ENCODE results near the gene SMC3.

The SMC3 gene

DNA sequence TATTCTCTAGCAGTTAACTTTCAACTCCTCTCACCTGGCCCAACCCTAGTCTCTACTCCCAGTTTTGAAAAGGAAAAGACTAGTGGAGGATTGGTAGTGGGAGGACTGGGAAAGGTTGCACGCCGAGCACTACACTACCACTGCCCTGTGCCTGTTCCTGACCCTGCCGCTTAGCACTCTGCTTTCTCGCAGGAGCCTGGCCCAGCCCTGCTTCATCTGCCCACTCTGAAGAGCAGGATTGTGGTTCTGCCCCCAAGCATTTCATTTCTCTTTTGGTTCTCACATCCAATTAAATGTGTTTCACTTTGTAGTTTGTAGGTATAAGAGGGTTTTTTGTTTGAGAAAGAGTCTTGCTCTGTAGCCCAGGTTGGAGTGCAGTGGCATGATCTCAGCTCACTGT is 45.1 kb downstream of the SMC3 start:
- no peak overlapping the region for H3K27ac ChIP-seq (ENCODE audit: insufficient read depth in 1 of 2, low read depth in 1 of 2, low read length in 2 of 2, poor library complexity in 1 of 2, severe bottlenecking in 2 of 2)
- DNase-seq: no peak

DNA sequence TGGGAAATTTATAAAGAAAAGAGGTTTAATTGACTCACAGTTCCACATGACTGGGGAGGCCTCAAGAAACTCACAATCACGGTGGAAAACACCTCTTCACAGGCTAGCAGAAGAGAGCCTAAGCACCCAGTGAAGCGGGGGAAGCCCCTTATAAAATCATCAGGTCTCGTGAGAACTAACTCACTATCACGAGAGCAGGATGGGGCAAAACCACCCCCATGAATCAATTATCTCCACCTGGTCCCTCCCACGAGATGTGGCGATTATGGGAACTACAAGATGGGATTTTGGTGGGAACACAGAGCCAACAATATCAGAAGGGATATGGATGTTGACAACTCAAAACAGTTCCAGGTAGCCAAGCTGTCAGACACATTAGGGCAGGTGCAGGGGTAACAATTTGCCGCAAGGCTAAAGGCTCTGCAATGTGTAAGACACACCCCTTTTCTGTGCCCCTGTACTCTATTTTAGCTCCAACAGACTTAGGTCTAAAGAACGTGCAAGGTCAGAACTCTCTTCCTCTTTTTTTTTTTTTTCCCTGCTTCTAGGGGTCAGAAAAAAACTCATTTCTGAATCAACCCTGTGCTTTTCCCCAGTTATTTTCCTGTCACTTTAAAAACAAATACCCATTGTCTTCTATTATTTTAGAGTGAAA is 46.0 kb downstream of the SMC3 start:
- CTCF ChIA-PET: interaction anchor here (0.6 to 1.4 kb wide), 4 partner anchors 10 to 344 kb away, joined by 3 read pairs; no protein-coding TSS in a partner anchor
- Histone ChIP-seq H3K27ac (ENCODE audit: insufficient read depth in 1 of 2, low read depth in 1 of 2, low read length in 2 of 2, poor library complexity in 1 of 2, severe bottlenecking in 2 of 2) (no peak overlapping the region), H3K36me3 (ENCODE audit: control insufficient read depth in 4 of 4, insufficient read depth in 4 of 4, low read length in 3 of 4) (no peaks in the 10 kb centered on the region), H3K27me3 (replicated peaks in 2 of 5; ENCODE audit: control insufficient read depth in 4 of 5, insufficient read depth in 5 of 5, low read length in 4 of 5) (no peaks in the 10 kb centered on the region), H3K9me3 (ENCODE audit: control extremely low read depth in 1 of 5, control insufficient read depth in 4 of 5, insufficient read depth in 2 of 5, low read depth in 1 of 5, low read length in 4 of 5) (no peaks in the 10 kb centered on the region), H3K4me1 (ENCODE audit: control extremely low read depth in 1 of 4, control insufficient read depth in 4 of 4, insufficient read depth in 4 of 4, low read length in 3 of 4) (peaks cover 1 to 23% (median 5%) of the 10 kb centered on the region in 4 experiments), H3K4me3 (ENCODE audit: control insufficient read depth in 1 of 7, extremely low read depth in 1 of 7, insufficient read depth in 4 of 7, low read depth in 2 of 7, low read length in 6 of 7) (no peak overlapping the region)
- POLR2A ChIA-PET: interaction anchor here (0.6 kb wide), 4 partner anchors 21 to 305 kb away, joined by 3 to 4 read pairs (median 3); no protein-coding TSS in a partner anchor
- 69% methylated on average over 7 of the region's 8 CpGs for WGBS (ENCODE audit: insufficient coverage)
- DNase-seq: peak in 2 of 3 donors; percentile 37 to 41

More for the DNA sequence above, 45.1 kb downstream of the SMC3 start:
- Histone ChIP-seq H3K36me3 (ENCODE audit: control insufficient read depth in 4 of 4, insufficient read depth in 4 of 4, low read length in 3 of 4) (no peaks in the 10 kb centered on the region), H3K27me3 (replicated peaks in 2 of 5; ENCODE audit: control insufficient read depth in 4 of 5, insufficient read depth in 5 of 5, low read length in 4 of 5) (no peaks in the 10 kb centered on the region), H3K9me3 (ENCODE audit: control extremely low read depth in 1 of 5, control insufficient read depth in 4 of 5, insufficient read depth in 2 of 5, low read depth in 1 of 5, low read length in 4 of 5) (no peaks in the 10 kb centered on the region), H3K4me3 (ENCODE audit: control insufficient read depth in 1 of 7, extremely low read depth in 1 of 7, insufficient read depth in 4 of 7, low read depth in 2 of 7, low read length in 6 of 7) (no peak overlapping the region), H3K4me1 (ENCODE audit: control extremely low read depth in 1 of 4, control insufficient read depth in 4 of 4, insufficient read depth in 4 of 4, low read length in 3 of 4) (peaks cover 1 to 23% (median 5%) of the 10 kb centered on the region in 4 experiments)
- POLR2A ChIA-PET: interaction anchor here (0.6 kb wide), 1 partner anchor 56 kb away, joined by 3 read pairs; no protein-coding TSS in a partner anchor
- WGBS (ENCODE audit: insufficient coverage): 92% methylated on average over 2 of the region's 4 CpGs
- CTCF ChIA-PET: interaction anchor here (1.2 to 3.1 kb wide), 5 partner anchors 16 to 68 kb away, joined by 3 to 24 read pairs (median 6); no protein-coding TSS in a partner anchor

DNA sequence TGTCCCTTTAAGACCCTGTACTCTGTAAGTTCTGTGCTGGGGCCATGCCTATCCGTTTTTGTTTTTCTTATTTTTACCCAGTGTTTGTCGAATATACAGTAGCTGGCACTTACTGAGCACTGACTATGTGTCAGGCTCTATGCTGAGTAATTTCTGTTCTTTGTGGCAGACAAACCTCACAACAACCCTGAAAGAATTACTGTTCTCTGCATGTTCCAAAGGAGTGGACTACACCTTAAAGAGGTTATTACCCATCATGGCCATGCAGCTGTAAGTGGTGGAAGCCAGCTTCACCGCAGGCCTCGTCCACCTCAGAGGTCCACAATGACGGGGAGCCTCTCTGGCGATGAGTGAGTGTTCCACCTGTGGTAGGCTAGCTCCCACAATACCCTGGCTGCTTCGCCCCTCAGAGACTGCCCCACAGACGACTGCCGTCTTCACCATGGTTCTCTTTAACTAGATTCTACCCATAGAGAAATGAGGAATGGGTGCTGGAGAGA is 46.6 kb downstream of the SMC3 start:
- no peaks in the 10 kb centered on the region for H3K9me3 ChIP-seq (ENCODE audit: control extremely low read depth in 1 of 5, control insufficient read depth in 4 of 5, insufficient read depth in 2 of 5, low read depth in 1 of 5, low read length in 4 of 5)
- WGBS (ENCODE audit: insufficient coverage): 88% methylated on average over 7 of the region's 9 CpGs
- no peaks in the 10 kb centered on the region for H3K27me3 ChIP-seq (replicated peaks in 2 of 5; ENCODE audit: control insufficient read depth in 4 of 5, insufficient read depth in 5 of 5, low read length in 4 of 5)
- ChIA-PET POLR2A (no interaction called here), CTCF (interaction anchor here (1.0 to 1.4 kb wide), 4 partner anchors 11 to 303 kb away, joined by 3 read pairs; no protein-coding TSS in a partner anchor)
- no peak overlapping the region for H3K27ac ChIP-seq (ENCODE audit: insufficient read depth in 1 of 2, low read depth in 1 of 2, low read length in 2 of 2, poor library complexity in 1 of 2, severe bottlenecking in 2 of 2)
- peaks cover 1 to 23% (median 5%) of the 10 kb centered on the region in 4 experiments for H3K4me1 ChIP-seq (ENCODE audit: control extremely low read depth in 1 of 4, control insufficient read depth in 4 of 4, insufficient read depth in 4 of 4, low read length in 3 of 4)
- H3K4me3 ChIP-seq (ENCODE audit: control insufficient read depth in 1 of 7, extremely low read depth in 1 of 7, insufficient read depth in 4 of 7, low read depth in 2 of 7, low read length in 6 of 7): no peak overlapping the region
- DNase-seq: no peak
- no peaks in the 10 kb centered on the region for H3K36me3 ChIP-seq (ENCODE audit: control insufficient read depth in 4 of 4, insufficient read depth in 4 of 4, low read length in 3 of 4)

DNA sequence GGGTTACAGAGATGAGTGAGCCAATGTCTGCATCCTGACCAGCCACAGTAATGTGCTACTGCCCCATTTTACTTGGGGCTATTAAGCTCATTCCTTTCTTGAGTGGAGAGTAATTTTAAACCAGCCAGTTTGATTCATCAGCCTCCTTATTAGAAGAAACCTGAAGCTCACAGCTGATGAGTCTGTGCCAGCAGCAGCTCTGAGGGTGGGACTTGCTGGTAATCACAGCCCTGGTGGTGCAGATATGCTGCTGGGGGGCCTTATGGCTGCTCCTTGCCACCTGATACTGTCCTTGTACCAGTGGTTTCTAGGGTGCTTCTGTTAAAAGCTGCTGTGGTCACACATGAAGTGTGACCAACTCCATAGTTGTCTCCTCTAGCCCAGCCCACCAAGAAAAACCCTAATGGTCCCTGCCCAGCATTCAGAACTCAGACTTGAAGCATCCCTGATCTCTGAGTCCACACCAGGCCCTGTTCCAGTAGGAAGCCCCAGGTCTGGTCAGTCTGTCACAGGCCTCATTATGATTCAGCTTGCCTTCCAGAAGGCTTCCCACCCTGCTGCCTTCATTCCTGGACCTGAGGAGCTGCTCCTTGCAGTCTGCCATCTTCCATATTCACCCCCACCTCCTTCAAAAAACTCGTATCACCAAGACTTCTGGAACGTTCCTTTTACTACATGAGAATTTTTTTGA is 47.7 kb downstream of the SMC3 start:
- DNase-seq: no peak
- H3K4me1 ChIP-seq (ENCODE audit: control extremely low read depth in 1 of 4, control insufficient read depth in 4 of 4, insufficient read depth in 4 of 4, low read length in 3 of 4): peaks cover 0 to 21% (median 4%) of the 10 kb centered on the region in 4 experiments
- no peaks in the 10 kb centered on the region for H3K9me3 ChIP-seq (ENCODE audit: control extremely low read depth in 1 of 5, control insufficient read depth in 4 of 5, insufficient read depth in 2 of 5, low read depth in 1 of 5, low read length in 4 of 5)
- CTCF ChIA-PET: interaction anchor here (0.8 to 3.8 kb wide), 6 partner anchors 12 to 66 kb away, joined by 3 to 27 read pairs (median 4); no protein-coding TSS in a partner anchor
- H3K27me3 ChIP-seq (replicated peaks in 2 of 5; ENCODE audit: control insufficient read depth in 4 of 5, insufficient read depth in 5 of 5, low read length in 4 of 5): no peaks in the 10 kb centered on the region
- H3K4me3 ChIP-seq (ENCODE audit: control insufficient read depth in 1 of 7, extremely low read depth in 1 of 7, insufficient read depth in 4 of 7, low read depth in 2 of 7, low read length in 6 of 7): no peak overlapping the region
- WGBS (ENCODE audit: insufficient coverage): 86% methylated on average over 2 of the region's 2 CpGs
- no peak overlapping the region for H3K27ac ChIP-seq (ENCODE audit: insufficient read depth in 1 of 2, low read depth in 1 of 2, low read length in 2 of 2, poor library complexity in 1 of 2, severe bottlenecking in 2 of 2)
- POLR2A ChIA-PET: interaction anchor here (0.5 to 0.7 kb wide), 2 partner anchors 19 to 369 kb away, joined by 3 to 4 read pairs; no protein-coding TSS in a partner anchor
- H3K36me3 ChIP-seq (ENCODE audit: control insufficient read depth in 4 of 4, insufficient read depth in 4 of 4, low read length in 3 of 4): no peaks in the 10 kb centered on the region

DNA sequence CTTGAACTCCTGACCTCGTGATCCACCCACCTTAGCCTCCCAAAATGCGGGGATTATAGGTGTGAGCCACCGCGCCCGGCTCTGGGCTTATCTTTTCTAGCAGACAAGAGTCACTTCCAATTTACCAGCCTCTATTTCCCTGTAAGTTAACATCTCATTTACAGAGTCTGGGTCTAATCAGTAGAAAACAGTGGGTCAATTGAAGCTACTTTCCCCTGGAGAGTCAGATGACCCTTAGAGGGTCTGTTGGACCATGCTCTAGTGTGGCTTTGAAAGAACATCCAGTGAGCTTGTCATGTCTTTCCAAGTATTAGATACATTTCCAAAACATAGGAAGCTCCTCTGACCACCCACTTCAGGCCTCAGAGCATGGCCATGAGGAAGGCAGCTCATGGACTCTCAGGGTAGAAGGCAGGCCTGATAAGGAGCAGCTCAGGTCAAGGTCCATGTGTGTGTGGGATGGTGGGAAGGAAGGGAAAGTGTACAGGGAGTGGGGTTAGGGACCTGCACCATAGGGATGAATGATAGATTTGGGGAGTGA is 49.1 kb downstream of the SMC3 start:
- Histone ChIP-seq H3K36me3 (ENCODE audit: control insufficient read depth in 4 of 4, insufficient read depth in 4 of 4, low read length in 3 of 4) (no peaks in the 10 kb centered on the region), H3K4me3 (ENCODE audit: control insufficient read depth in 1 of 7, extremely low read depth in 1 of 7, insufficient read depth in 4 of 7, low read depth in 2 of 7, low read length in 6 of 7) (no peak overlapping the region), H3K4me1 (ENCODE audit: control extremely low read depth in 1 of 4, control insufficient read depth in 4 of 4, insufficient read depth in 4 of 4, low read length in 3 of 4) (peaks cover 0 to 17% (median 4%) of the 10 kb centered on the region in 4 experiments), H3K27ac (ENCODE audit: insufficient read depth in 1 of 2, low read depth in 1 of 2, low read length in 2 of 2, poor library complexity in 1 of 2, severe bottlenecking in 2 of 2) (no peak overlapping the region), H3K9me3 (ENCODE audit: control extremely low read depth in 1 of 5, control insufficient read depth in 4 of 5, insufficient read depth in 2 of 5, low read depth in 1 of 5, low read length in 4 of 5) (peaks cover 0 to 5% (median 0%) of the 10 kb centered on the region in 5 experiments), H3K27me3 (replicated peaks in 2 of 5; ENCODE audit: control insufficient read depth in 4 of 5, insufficient read depth in 5 of 5, low read length in 4 of 5) (no peaks in the 10 kb centered on the region)
- no peak for DNase-seq
- WGBS (ENCODE audit: insufficient coverage): no CpG with 5 or more reads among the region's 5 CpGs
- ChIA-PET CTCF (interaction anchor here (0.8 to 3.8 kb wide), 6 partner anchors 9 to 76 kb away, joined by 3 to 27 read pairs (median 4); no protein-coding TSS in a partner anchor), POLR2A (no interaction called here)

DNA sequence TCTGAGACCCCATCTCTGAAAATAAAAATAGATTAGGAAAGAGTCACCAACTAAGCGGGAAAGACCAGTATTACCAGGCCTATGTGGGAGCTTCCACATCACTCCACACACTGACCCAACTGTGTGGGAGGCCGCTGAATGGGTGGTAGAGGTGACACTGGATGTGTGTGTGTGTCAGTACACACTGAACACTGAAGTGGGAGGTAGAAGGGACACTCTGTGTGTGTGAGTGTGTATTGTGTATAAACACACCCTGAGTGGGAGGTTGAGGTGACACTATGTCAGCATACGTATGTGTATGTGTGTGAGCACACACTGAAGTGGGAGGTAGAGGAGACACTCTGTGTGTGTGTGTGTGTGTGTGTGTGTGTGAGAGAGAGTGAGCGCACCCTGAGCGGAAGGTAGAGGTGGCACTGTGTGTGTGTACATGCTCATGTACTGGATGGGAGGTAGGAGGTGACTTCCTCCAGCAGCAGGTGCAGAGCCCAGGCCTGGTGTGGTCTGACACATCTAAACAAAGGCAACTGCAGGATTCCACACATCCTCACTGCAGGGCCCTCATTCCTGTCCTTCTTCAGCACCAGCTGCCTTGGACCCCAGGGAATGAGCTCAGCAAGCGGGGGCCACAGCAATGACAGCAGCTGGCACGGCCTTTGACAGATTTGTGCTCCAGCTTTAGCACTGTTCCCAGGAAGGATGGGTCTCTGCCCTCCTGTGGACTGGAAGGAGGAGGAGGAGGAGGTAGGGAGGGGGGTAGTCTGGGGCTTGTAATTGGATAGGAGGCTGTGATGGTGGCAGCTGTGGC is 50.1 kb downstream of the SMC3 start:
- no peak for DNase-seq
- ChIA-PET POLR2A (no interaction called here), CTCF (interaction anchor here (0.6 to 3.8 kb wide), 4 partner anchors 10 to 55 kb away, joined by 3 to 27 read pairs (median 4); no protein-coding TSS in a partner anchor)
- H3K36me3 ChIP-seq (ENCODE audit: control insufficient read depth in 4 of 4, insufficient read depth in 4 of 4, low read length in 3 of 4): no peaks in the 10 kb centered on the region
- WGBS (ENCODE audit: insufficient coverage): 96% methylated on average over 5 of the region's 7 CpGs
- H3K27me3 ChIP-seq (replicated peaks in 2 of 5; ENCODE audit: control insufficient read depth in 4 of 5, insufficient read depth in 5 of 5, low read length in 4 of 5): no peaks in the 10 kb centered on the region
- H3K9me3 ChIP-seq (ENCODE audit: control extremely low read depth in 1 of 5, control insufficient read depth in 4 of 5, insufficient read depth in 2 of 5, low read depth in 1 of 5, low read length in 4 of 5): peaks cover 0 to 5% (median 0%) of the 10 kb centered on the region in 5 experiments
- H3K4me1 ChIP-seq (ENCODE audit: control extremely low read depth in 1 of 4, control insufficient read depth in 4 of 4, insufficient read depth in 4 of 4, low read length in 3 of 4): peaks cover 0 to 8% (median 2%) of the 10 kb centered on the region in 4 experiments
- H3K4me3 ChIP-seq (ENCODE audit: control insufficient read depth in 1 of 7, extremely low read depth in 1 of 7, insufficient read depth in 4 of 7, low read depth in 2 of 7, low read length in 6 of 7): no peak overlapping the region
- no peak overlapping the region for H3K27ac ChIP-seq (ENCODE audit: insufficient read depth in 1 of 2, low read depth in 1 of 2, low read length in 2 of 2, poor library complexity in 1 of 2, severe bottlenecking in 2 of 2)
